HEK293 (cell line): ENCODE data around the gene DVL1.

Experiments used
- HOXA7 ChIP-seq: sonication (generic); formaldehyde crosslinking; IDR thresholded peaks from 2 replicates; pipeline ENCODE4 v1.8.1; 2022; ENCODE audit warnings: missing genetic modification reagents, borderline replicate concordance
- KLF7 ChIP-seq: fragments of 450-650 bp; formaldehyde crosslinking; IDR thresholded peaks from 2 replicates; pipeline ENCODE4 v1.5.1; 2016; ENCODE audit warnings: missing biosample characterization, missing genetic modification characterization, borderline replicate concordance
- KLF8 ChIP-seq: fragments of 450-650 bp; formaldehyde crosslinking; IDR thresholded peaks from 2 replicates; pipeline ENCODE4 v1.5.1; 2016; ENCODE audit warnings: missing biosample characterization, missing genetic modification characterization
- ZFP69B ChIP-seq: fragments of 450-650 bp; formaldehyde crosslinking; IDR thresholded peaks from 2 replicates; pipeline ENCODE4 v1.5.1; 2016; ENCODE audit warnings: missing biosample characterization, missing genetic modification characterization
- ZNF10 ChIP-seq: fragments of 450-650 bp; formaldehyde crosslinking; IDR thresholded peaks from 2 replicates; pipeline ENCODE4 v1.5.1; 2017; ENCODE audit warnings: missing biosample characterization, missing genetic modification characterization
- ZNF132 ChIP-seq: fragments of 450-650 bp; formaldehyde crosslinking; IDR thresholded peaks from 2 replicates; pipeline ENCODE4 v1.5.1; 2017; ENCODE audit warnings: missing biosample characterization, missing genetic modification characterization, borderline replicate concordance
- ZNF658 ChIP-seq: fragments of 450-650 bp; formaldehyde crosslinking; IDR thresholded peaks from 2 replicates; pipeline ENCODE4; 2016; ENCODE audit warnings: missing biosample characterization, missing genetic modification characterization
- ZNF792 ChIP-seq: fragments of 450-650 bp; formaldehyde crosslinking; IDR thresholded peaks from 2 replicates; pipeline ENCODE4 v1.5.1; 2016; ENCODE audit warnings: missing biosample characterization, missing genetic modification characterization
- TF ChIP-seq, protein P1 (sequence below): fragments of 450-650 bp; formaldehyde crosslinking; IDR thresholded peaks from 2 replicates; pipeline ENCODE4 v1.5.1; 2016; ENCODE audit warnings: missing biosample characterization, missing genetic modification characterization

DNA sequence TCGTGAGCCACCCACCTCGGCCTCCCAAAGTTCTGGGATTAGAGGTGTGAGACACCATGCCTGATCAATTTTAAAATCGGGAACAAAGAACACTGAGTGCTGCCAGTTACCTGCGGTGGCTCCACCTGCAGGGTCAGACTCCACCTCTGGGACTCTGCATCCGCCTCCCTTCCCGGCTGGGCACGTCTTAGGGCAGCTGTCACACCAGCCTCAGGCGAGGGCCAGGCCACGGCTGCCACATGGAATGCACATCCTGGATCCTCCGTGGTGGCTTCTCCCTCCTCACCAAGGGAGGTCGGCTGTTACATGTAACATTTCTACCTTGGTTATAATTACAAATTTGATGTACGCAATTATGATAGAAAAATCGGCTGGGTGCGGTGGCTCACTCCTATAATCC lies 15.0 kb upstream of the DVL1 start:
- TF ChIP-seq, protein P1, sequence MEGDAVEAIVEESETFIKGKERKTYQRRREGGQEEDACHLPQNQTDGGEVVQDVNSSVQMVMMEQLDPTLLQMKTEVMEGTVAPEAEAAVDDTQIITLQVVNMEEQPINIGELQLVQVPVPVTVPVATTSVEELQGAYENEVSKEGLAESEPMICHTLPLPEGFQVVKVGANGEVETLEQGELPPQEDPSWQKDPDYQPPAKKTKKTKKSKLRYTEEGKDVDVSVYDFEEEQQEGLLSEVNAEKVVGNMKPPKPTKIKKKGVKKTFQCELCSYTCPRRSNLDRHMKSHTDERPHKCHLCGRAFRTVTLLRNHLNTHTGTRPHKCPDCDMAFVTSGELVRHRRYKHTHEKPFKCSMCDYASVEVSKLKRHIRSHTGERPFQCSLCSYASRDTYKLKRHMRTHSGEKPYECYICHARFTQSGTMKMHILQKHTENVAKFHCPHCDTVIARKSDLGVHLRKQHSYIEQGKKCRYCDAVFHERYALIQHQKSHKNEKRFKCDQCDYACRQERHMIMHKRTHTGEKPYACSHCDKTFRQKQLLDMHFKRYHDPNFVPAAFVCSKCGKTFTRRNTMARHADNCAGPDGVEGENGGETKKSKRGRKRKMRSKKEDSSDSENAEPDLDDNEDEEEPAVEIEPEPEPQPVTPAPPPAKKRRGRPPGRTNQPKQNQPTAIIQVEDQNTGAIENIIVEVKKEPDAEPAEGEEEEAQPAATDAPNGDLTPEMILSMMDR = no peak
- TF ChIP-seq KLF8 (tag by site-specific recombination) (no peak), ZNF10 (no peak), ZNF658 (tag by site-specific recombination) (no peak), KLF7 (no peak), ZNF792 (tag by site-specific recombination) (no peak), ZFP69B (tag by site-specific recombination) (no peak), ZNF132 (no peak), HOXA7 (CRISPR knock-in tag) (no peak)
